Brain microvascular endothelial cell (primary cell): ENCODE measurements around the gene MTUS2.

ENCODE experiments used
- DNase-seq: peaks from one replicate; pipeline ENCODE4 v3.0.0-alpha.2; 2020
- H3K27ac ChIP-seq: fragments of 250-450 bp; sonication (Bioruptor Pico); 2 replicates; pipeline ENCODE4 v1.5.1; 2020; ENCODE audit warnings: mild to moderate bottlenecking, moderate library complexity
- H3K27me3 ChIP-seq: fragments of 250-450 bp; sonication (Bioruptor Pico); replicated peaks from 2 replicates; pipeline ENCODE4 v1.5.1; 2020; ENCODE audit warnings: mild to moderate bottlenecking
- H3K36me3 ChIP-seq: fragments of 250-450 bp; sonication (Bioruptor Pico); replicated peaks from 2 replicates; pipeline ENCODE4 v1.5.1; 2020; ENCODE audit warnings: mild to moderate bottlenecking
- H3K4me3 ChIP-seq: 2 replicates; pipeline ENCODE4 v1.5.1; 2011; ENCODE audit warnings: low read depth, mild to moderate bottlenecking, control low read depth, low read length, moderate library complexity
- CTCF ChIP-seq: IDR thresholded peaks from 2 replicates; pipeline ENCODE4 v1.5.1; 2011; ENCODE audit warnings: low read depth, mild to moderate bottlenecking, moderate library complexity, low read length, control low read depth, inconsistent platforms; ENCODE audit errors: missing control alignments
- in situ Hi-C: cut with HindIII; loops from 2 replicates; pipeline ENCODE4 v1.10.0; 2017; ENCODE audit warnings: low sequenced_read_pairs, low pct_ligation_motif_present

MTUS2 gene

GRCh38 chr13:29136341-29136740 lies 316.2 kb downstream of the MTUS2 start:
- in situ Hi-C loops = no loop called here
- DNase-seq = no peak
- no peak for TF ChIP-seq CTCF
- H3K27me3 ChIP-seq = no peaks in the 10 kb centered on the region
- H3K27ac ChIP-seq = no peak overlapping the region
- H3K36me3 ChIP-seq = no peaks in the 10 kb centered on the region
- H3K4me3 ChIP-seq = no peak overlapping the region

GRCh38 chr13:29137016-29137415 lies 316.9 kb downstream of the MTUS2 start:
- in situ Hi-C loops = no loop called here
- no peaks in the 10 kb centered on the region for H3K36me3 ChIP-seq

GRCh38 chr13:29137995-29138394 lies 317.9 kb downstream of the MTUS2 start:
- no peak overlapping the region for H3K27ac ChIP-seq
- H3K36me3 ChIP-seq = no peaks in the 10 kb centered on the region
- DNase-seq = no peak
- H3K4me3 ChIP-seq = no peak overlapping the region
- no peak for TF ChIP-seq CTCF
- H3K27me3 ChIP-seq = no peaks in the 10 kb centered on the region
- in situ Hi-C loops = no loop called here

More at GRCh38 chr13:29137016-29137415, 316.9 kb downstream of the MTUS2 start:
- DNase-seq = no peak
- H3K27me3 ChIP-seq = no peaks in the 10 kb centered on the region
- TF ChIP-seq CTCF = no peak
- H3K4me3 ChIP-seq = no peak overlapping the region
- no peak overlapping the region for H3K27ac ChIP-seq

- no peak for TF ChIP-seq CTCF
- no peak overlapping the region for H3K27ac ChIP-seq
- in situ Hi-C loops = no loop called here
- DNase-seq = no peak
- no peaks in the 10 kb centered on the region for H3K27me3 ChIP-seq
- no peak overlapping the region for H3K4me3 ChIP-seq
- H3K36me3 ChIP-seq = no peaks in the 10 kb centered on the region
These were observed 320.1 kb downstream of the MTUS2 start for GRCh38 chr13:29140277-29140676.

- Histone ChIP-seq H3K36me3 (no peaks in the 10 kb centered on the region), H3K4me3 (no peak overlapping the region), H3K27ac (no peak overlapping the region), H3K27me3 (no peaks in the 10 kb centered on the region)
- in situ Hi-C loops = no loop called here
- TF ChIP-seq CTCF = no peak
- DNase-seq = no peak
These were observed 323.7 kb downstream of the MTUS2 start for GRCh38 chr13:29143847-29144246.

GRCh38 chr13:29154390-29154789 lies 334.3 kb downstream of the MTUS2 start:
- H3K36me3 ChIP-seq = no peaks in the 10 kb centered on the region
- no peak for TF ChIP-seq CTCF
- H3K27ac ChIP-seq = no peak overlapping the region
- no peaks in the 10 kb centered on the region for H3K27me3 ChIP-seq
- no peak overlapping the region for H3K4me3 ChIP-seq
- no peak for DNase-seq
- in situ Hi-C loops = no loop called here
